Measurements from ENCODE around the gene TSPEAR.
"Not testable (repeated sequence)": the region's sequence is repeated elsewhere in the genome, so short reads cannot be mapped to it uniquely, and the experiment has no call there.

The TSPEAR gene

GRCh38 chr21:44666401-44667320 lies 44.7 kb downstream of the TSPEAR start, which contains the start of gene KRTAP12-2:
TSS of gene KRTAP12-2 (minus strand) at chr21:44666927. CDS start at chr21:44666886, 41 bp downstream.
- Histone ChIP-seq H3K4me2 (ENCODE audit: low read length) (no peak within 1 kb of the TSS), H3K4me3 (ENCODE audit: low read length) (no peak within 1 kb of the TSS), H3K9me3 (ENCODE audit: control insufficient read depth, insufficient read depth, low read length) (peaks cover 2% of the 10 kb centered on the region; the same call in 1 of the 2 replicates), H4K20me1 (ENCODE audit: control insufficient read depth, insufficient read depth, low read depth, low read length) (no peaks in the 10 kb centered on the region), H3K27me3 (ENCODE audit: control insufficient read depth, low read length) (no peaks in the 10 kb centered on the region), H3F3A (ENCODE audit: control insufficient read depth, insufficient read depth) (no peaks in the 10 kb centered on the region), H3K4me1 (ENCODE audit: control insufficient read depth, low read length) (no peaks in the 10 kb centered on the region), H3K36me3 (ENCODE audit: control insufficient read depth, low read length) (no peaks in the 10 kb centered on the region), H3K79me2 (ENCODE audit: control insufficient read depth, low read length) (no peaks in the 10 kb centered on the region), H3K9me2 (replicated peaks; ENCODE audit: control insufficient read depth, low read length) (no peaks in the 10 kb centered on the region), H3K27ac (ENCODE audit: low read depth, low read length) (no peak within 1 kb of the TSS)
- TF ChIP-seq CTCF (IDR thresholded peaks at IDR 0.05; ENCODE audit: low read depth, low read length, poor library complexity, severe bottlenecking), result no peak
- TF ChIP-seq EZH2phosphoT487 (IDR thresholded peaks at IDR 0.05; ENCODE audit: borderline replicate concordance, low read length), result no peak

GRCh38 chr21:44664691-44665090 lies 46.7 kb downstream of the TSPEAR start:
- Histone ChIP-seq H3K36me3 (ENCODE audit: control insufficient read depth, low read length) (no peaks in the 10 kb centered on the region), H3K9me2 (replicated peaks; ENCODE audit: control insufficient read depth, low read length) (no peaks in the 10 kb centered on the region), H3K9me3 (ENCODE audit: control insufficient read depth, insufficient read depth, low read length) (no peaks in the 10 kb centered on the region), H3K4me1 (ENCODE audit: control insufficient read depth, low read length) (no peaks in the 10 kb centered on the region), H3K79me2 (ENCODE audit: control insufficient read depth, low read length) (no peaks in the 10 kb centered on the region), H3K4me2 (ENCODE audit: low read length) (no peak overlapping the region), H3F3A (ENCODE audit: control insufficient read depth, insufficient read depth) (no peaks in the 10 kb centered on the region), H4K20me1 (ENCODE audit: control insufficient read depth, insufficient read depth, low read depth, low read length) (no peaks in the 10 kb centered on the region), H3K27ac (ENCODE audit: low read depth, low read length) (no peak overlapping the region), H3K4me3 (ENCODE audit: low read length) (no peak overlapping the region), H3K27me3 (ENCODE audit: control insufficient read depth, low read length) (no peaks in the 10 kb centered on the region)
- TF ChIP-seq CTCF (IDR thresholded peaks at IDR 0.05; ENCODE audit: low read depth, low read length, poor library complexity, severe bottlenecking) (no peak), EZH2phosphoT487 (IDR thresholded peaks at IDR 0.05; ENCODE audit: borderline replicate concordance, low read length) (no peak)

- H3K4me1 ChIP-seq (ENCODE audit: control insufficient read depth, low read length); H3K9me3 ChIP-seq (ENCODE audit: control insufficient read depth, insufficient read depth, low read length); H4K20me1 ChIP-seq (ENCODE audit: control insufficient read depth, insufficient read depth, low read depth, low read length); H3K27ac ChIP-seq (ENCODE audit: low read depth, low read length); H3K4me3 ChIP-seq (ENCODE audit: low read length); H3K9me2 ChIP-seq (replicated peaks; ENCODE audit: control insufficient read depth, low read length); H3K4me2 ChIP-seq (ENCODE audit: low read length); H3F3A ChIP-seq (ENCODE audit: control insufficient read depth, insufficient read depth); H3K79me2 ChIP-seq (ENCODE audit: control insufficient read depth, low read length); H3K27me3 ChIP-seq (ENCODE audit: control insufficient read depth, low read length); H3K36me3 ChIP-seq (ENCODE audit: control insufficient read depth, low read length): not testable (repeated sequence)
These were observed 49.8 kb downstream of the TSPEAR start for GRCh38 chr21:44661567-44661966.

GRCh38 chr21:44658913-44659595 lies 52.3 kb downstream of the TSPEAR start:
- Histone ChIP-seq H3K27me3 (ENCODE audit: control insufficient read depth, low read length) (no peaks in the 10 kb centered on the region), H3K4me1 (ENCODE audit: control insufficient read depth, low read length) (no peaks in the 10 kb centered on the region), H3K9me2 (replicated peaks; ENCODE audit: control insufficient read depth, low read length) (no peaks in the 10 kb centered on the region), H3F3A (ENCODE audit: control insufficient read depth, insufficient read depth) (no peaks in the 10 kb centered on the region), H3K27ac (ENCODE audit: low read depth, low read length) (no peak overlapping the region), H3K9me3 (ENCODE audit: control insufficient read depth, insufficient read depth, low read length) (no peaks in the 10 kb centered on the region), H3K79me2 (ENCODE audit: control insufficient read depth, low read length) (no peaks in the 10 kb centered on the region), H4K20me1 (ENCODE audit: control insufficient read depth, insufficient read depth, low read depth, low read length) (no peaks in the 10 kb centered on the region), H3K4me3 (ENCODE audit: low read length) (no peak overlapping the region), H3K4me2 (ENCODE audit: low read length) (no peak overlapping the region), H3K36me3 (ENCODE audit: control insufficient read depth, low read length) (no peaks in the 10 kb centered on the region)
- TF ChIP-seq EZH2phosphoT487 (IDR thresholded peaks at IDR 0.05; ENCODE audit: borderline replicate concordance, low read length) (no peak), CTCF (IDR thresholded peaks at IDR 0.05; ENCODE audit: low read depth, low read length, poor library complexity, severe bottlenecking) (no peak)

All from DOHH2 (cell line).